Neuronal stem cell (in vitro differentiated cells): ENCODE measurements around the gene PARD3B.

Experiments
- DNase-seq: peaks from one replicate; pipeline ENCODE4 v3.0.0-alpha.2; 2013; ENCODE audit warnings: low spot score
- H2AFZ ChIP-seq: one replicate; pipeline ENCODE4 v1.6.1; 2013; ENCODE audit warnings: mild to moderate bottlenecking, low read length, inconsistent platforms
- H2AK5ac ChIP-seq: 2 replicates; pipeline ENCODE4 v1.6.1; 2013; ENCODE audit warnings: low read depth, mild to moderate bottlenecking, inconsistent platforms, low read length, moderate library complexity, mixed read lengths
- H2BK120ac ChIP-seq: 2 replicates; pipeline ENCODE4 v1.6.1; 2013; ENCODE audit warnings: low read depth, mild to moderate bottlenecking, inconsistent platforms, low read length, moderate library complexity, mixed read lengths
- H2BK12ac ChIP-seq: one replicate; pipeline ENCODE4 v1.6.1; 2013; ENCODE audit warnings: low read length, inconsistent platforms
- H2BK15ac ChIP-seq: 2 replicates; pipeline ENCODE4 v1.6.1; 2013; ENCODE audit warnings: mild to moderate bottlenecking, low read length, inconsistent platforms, mixed read lengths
- H2BK5ac ChIP-seq: one replicate; pipeline ENCODE4 v1.6.1; 2013; ENCODE audit warnings: inconsistent platforms, mild to moderate bottlenecking, low read length, moderate library complexity
- H3K14ac ChIP-seq: one replicate; pipeline ENCODE4 v1.6.1; 2013; ENCODE audit warnings: low read length, inconsistent platforms
- H3K18ac ChIP-seq: 2 replicates; pipeline ENCODE4 v1.6.1; 2013; ENCODE audit warnings: low read length, inconsistent platforms
- H3K23ac ChIP-seq: 2 replicates; pipeline ENCODE4 v1.6.1; 2013; ENCODE audit warnings: low read depth, mild to moderate bottlenecking, mixed read lengths, low read length, inconsistent platforms; ENCODE audit not compliant: poor library complexity
- H3K27ac ChIP-seq: replicated peaks from 3 replicates; pipeline ENCODE4 v1.5.1; 2013; ENCODE audit warnings: low read length, inconsistent platforms
- H3K27me3 ChIP-seq, 3 experiments: 2 replicates each; pipeline ENCODE4 v1.6.1; 2013; ENCODE audit warnings: low read length in 3 of 3, mild to moderate bottlenecking in 2 of 3, inconsistent platforms in 1 of 3, low read depth in 1 of 3, mixed read lengths in 1 of 3, moderate library complexity in 1 of 3; ENCODE audit not compliant: control insufficient read depth in 3 of 3, insufficient read depth in 3 of 3
- H3K36me3 ChIP-seq, 2 donors: replicated peaks in 1 of 2; 2 replicates each; pipeline ENCODE4 v1.6.1; 2013; ENCODE audit warnings: low read length in 2 of 2; ENCODE audit not compliant: control insufficient read depth in 2 of 2, insufficient read depth in 2 of 2
- H3K4ac ChIP-seq: 2 replicates; pipeline ENCODE4 v1.6.1; 2013; ENCODE audit warnings: inconsistent platforms, mild to moderate bottlenecking, low read length, moderate library complexity
- H3K4me1 ChIP-seq, 2 donors: 1 replicate in 1 of 2; 2 replicates in 1 of 2; pipeline ENCODE4 v1.6.1; 2013; ENCODE audit warnings: low read length in 2 of 2, low read depth in 1 of 2; ENCODE audit not compliant: control insufficient read depth in 2 of 2, insufficient read depth in 1 of 2
- H3K4me2 ChIP-seq: one replicate; pipeline ENCODE4 v1.6.1; 2013; ENCODE audit warnings: mild to moderate bottlenecking, low read length, inconsistent platforms; ENCODE audit not compliant: insufficient read depth, poor library complexity, severe bottlenecking
- H3K4me3 ChIP-seq, 2 donors: 2 replicates each; pipeline ENCODE4 v1.5.1; 2013; ENCODE audit warnings: low read length in 2 of 2, mild to moderate bottlenecking in 2 of 2, inconsistent platforms in 1 of 2, moderate library complexity in 1 of 2
- H3K79me1 ChIP-seq: one replicate; pipeline ENCODE4 v1.6.1; 2013; ENCODE audit warnings: low read depth, mild to moderate bottlenecking, inconsistent platforms, low read length, moderate library complexity
- H3K9ac ChIP-seq: one replicate; pipeline ENCODE4 v1.6.1; 2013; ENCODE audit warnings: mild to moderate bottlenecking, low read depth, low read length, inconsistent platforms; ENCODE audit not compliant: poor library complexity
- H3K9me3 ChIP-seq, 2 donors: replicated peaks in 1 of 2; 2 replicates each; pipeline versions ENCODE3 to v1.6.1; 2013; ENCODE audit warnings: low read length in 2 of 2, mild to moderate bottlenecking in 2 of 2, inconsistent platforms in 1 of 2, low read depth in 1 of 2, mixed read lengths in 1 of 2, moderate library complexity in 1 of 2; ENCODE audit not compliant: control insufficient read depth in 2 of 2, insufficient read depth in 1 of 2
- H4K8ac ChIP-seq: one replicate; pipeline ENCODE4 v1.6.1; 2013; ENCODE audit warnings: low read depth, mild to moderate bottlenecking, inconsistent platforms, low read length, moderate library complexity
- H4K91ac ChIP-seq: one replicate; pipeline ENCODE4 v1.6.1; 2013; ENCODE audit warnings: low read length, low read depth, mild to moderate bottlenecking, inconsistent platforms; ENCODE audit not compliant: poor library complexity
- WGBS, 2 donors: extraction: QIAGEN DNeasy Blood & Tissue Kit; methylation state at CpG; one replicate each; pipeline ENCODE4 v1.1.7; 2013; ENCODE audit warnings: missing lambda C conversion rate in 2 of 2, mixed read lengths in 1 of 2; ENCODE audit not compliant: insufficient read length in 2 of 2, insufficient replicate concordance in 1 of 2; ENCODE audit errors: extremely low coverage in 2 of 2; 5-methylcytosine and 5-hydroxymethylcytosine counted together

The PARD3B gene

GRCh38 chr2:204539019-204539385 is 6.3 kb upstream of the PARD3B start:
- no peak overlapping the region for H3K4ac ChIP-seq
- no peak overlapping the region for H2BK12ac ChIP-seq
- no peaks in the 10 kb centered on the region for H3K36me3 ChIP-seq
- no peak overlapping the region for H3K4me2 ChIP-seq
- no peak overlapping the region for H2BK5ac ChIP-seq
- H3K9ac ChIP-seq: no peak overlapping the region
- WGBS, 2 donors: no CpG with 5 or more reads among the region's 1 CpG
- H3K27ac ChIP-seq: no peak overlapping the region
- no peak overlapping the region for H4K8ac ChIP-seq
- peaks cover 4 to 5% of the 10 kb centered on the region in 2 donors for H3K4me1 ChIP-seq
- H2AK5ac ChIP-seq: no peak overlapping the region
- no peak overlapping the region for H2AFZ ChIP-seq
- H3K79me1 ChIP-seq: no peaks in the 10 kb centered on the region
- DNase-seq: no peak
- H2BK15ac ChIP-seq: no peak overlapping the region
- H3K18ac ChIP-seq: no peak overlapping the region
- H3K4me3 ChIP-seq: no peak overlapping the region
- H3K27me3 ChIP-seq: peaks cover 0 to 3% (median 0%) of the 10 kb centered on the region in 3 experiments
- H4K91ac ChIP-seq: no peak overlapping the region
- H3K9me3 ChIP-seq: no peaks in the 10 kb centered on the region
- H2BK120ac ChIP-seq: no peak overlapping the region
- H3K23ac ChIP-seq: no peak overlapping the region
- H3K14ac ChIP-seq: no peak overlapping the region

GRCh38 chr2:204541637-204542036 is 3.6 kb upstream of the PARD3B start:
- H2BK120ac ChIP-seq: no peak overlapping the region
- no peaks in the 10 kb centered on the region for H3K79me1 ChIP-seq
- H3K14ac ChIP-seq: no peak overlapping the region
- no peak overlapping the region for H4K91ac ChIP-seq
- no peaks in the 10 kb centered on the region for H3K36me3 ChIP-seq
- H3K23ac ChIP-seq: no peak overlapping the region
- H3K27ac ChIP-seq: no peak overlapping the region
- no peaks in the 10 kb centered on the region for H3K9me3 ChIP-seq
- no peak overlapping the region for H2BK5ac ChIP-seq
- no peak overlapping the region for H3K9ac ChIP-seq
- H2AFZ ChIP-seq: no peak overlapping the region
- H2BK12ac ChIP-seq: no peak overlapping the region
- no peak overlapping the region for H3K4me2 ChIP-seq
- no peak overlapping the region for H2BK15ac ChIP-seq
- H3K4ac ChIP-seq: no peak overlapping the region
- no peak overlapping the region for H2AK5ac ChIP-seq
- H3K4me3 ChIP-seq: no peak overlapping the region
- no peak for DNase-seq
- H3K27me3 ChIP-seq: peaks cover 0 to 21% (median 0%) of the 10 kb centered on the region in 3 experiments
- H3K18ac ChIP-seq: no peak overlapping the region
- H4K8ac ChIP-seq: no peak overlapping the region
- no CpG with 5 or more reads among the region's 2 CpGs for WGBS, 2 donors
- H3K4me1 ChIP-seq: peaks cover 10 to 12% of the 10 kb centered on the region in 2 donors

- no peaks in the 10 kb centered on the region for H3K36me3 ChIP-seq
- H2BK120ac ChIP-seq: no peak overlapping the region
- H3K27me3 ChIP-seq: peaks cover 0 to 21% (median 0%) of the 10 kb centered on the region in 3 experiments
- no peak overlapping the region for H3K9ac ChIP-seq
- no peak for DNase-seq
- no peak overlapping the region for H4K91ac ChIP-seq
- no peak overlapping the region for H2BK15ac ChIP-seq
- H3K4me2 ChIP-seq: no peak overlapping the region
- H4K8ac ChIP-seq: no peak overlapping the region
- H3K18ac ChIP-seq: no peak overlapping the region
- no peak overlapping the region for H3K14ac ChIP-seq
- no peak overlapping the region for H3K4ac ChIP-seq
- no peak overlapping the region for H2BK12ac ChIP-seq
- H3K4me3 ChIP-seq: no peak overlapping the region
- peaks cover 10 to 12% of the 10 kb centered on the region in 2 donors for H3K4me1 ChIP-seq
- WGBS, 2 donors: no CpG with 5 or more reads among the region's 4 CpGs
- H2BK5ac ChIP-seq: no peak overlapping the region
- no peak overlapping the region for H2AFZ ChIP-seq
- H3K23ac ChIP-seq: no peak overlapping the region
- H3K27ac ChIP-seq: no peak overlapping the region
- no peak overlapping the region for H2AK5ac ChIP-seq
- no peaks in the 10 kb centered on the region for H3K79me1 ChIP-seq
- H3K9me3 ChIP-seq: no peaks in the 10 kb centered on the region
Measured at GRCh38 chr2:204542982-204543608, 2.2 kb upstream of the PARD3B start.

GRCh38 chr2:204545861-204546735 is 823 bp downstream of the PARD3B start:
- Histone ChIP-seq H3K36me3 (no peaks in the 10 kb centered on the region), H2BK12ac (no peak overlapping the region), H3K23ac (peak overlapping the region; percentile 34), H2BK120ac (no peak overlapping the region), H2AFZ (peak overlapping the region; percentile 98), H3K4me2 (peak overlapping the region; percentile 91), H2BK15ac (peak overlapping the region; percentile 52), H3K27me3 (peaks cover 0 to 21% (median 0%) of the 10 kb centered on the region in 3 experiments), H2AK5ac (no peak overlapping the region), H3K4me1 (peaks cover 13 to 17% of the 10 kb centered on the region in 2 donors), H3K9me3 (no peaks in the 10 kb centered on the region), H3K4me3 (peak overlapping the region; percentile 83 to 87), H2BK5ac (no peak overlapping the region), H4K8ac (no peak overlapping the region), H4K91ac (no peak overlapping the region), H3K18ac (peak overlapping the region; percentile 92), H3K4ac (no peak overlapping the region), H3K79me1 (no peaks in the 10 kb centered on the region), H3K14ac (peak overlapping the region; percentile 60), H3K9ac (peak overlapping the region; percentile 88), H3K27ac (no peak overlapping the region)
- no peak for DNase-seq
- WGBS, 2 donors: no CpG with 5 or more reads among the region's 45 CpGs
